H1 (cell line): Measurements from ENCODE around the gene TRMT6.

Experiments used
- CTCF ChIP-seq, 3 experiments: IDR thresholded peaks; 1 replicate in 2 of 3; 2 replicates in 1 of 3; pipeline versions ENCODE4 v1.5.1 to v1.6.1; 2011; ENCODE audit warnings: low read length in 3 of 3, mild to moderate bottlenecking in 3 of 3, inconsistent platforms in 2 of 3, low read depth in 1 of 3, moderate library complexity in 1 of 3; ENCODE audit not compliant: insufficient read depth in 1 of 3; ENCODE audit errors: control extremely low read depth in 1 of 3
- EP300 ChIP-seq, 2 experiments: IDR thresholded peaks; 1 replicate in 1 of 2; 2 replicates in 1 of 2; pipeline ENCODE4 v1.6.1; 2011 to 2012; ENCODE audit warnings: low read depth in 2 of 2, low read length in 2 of 2, mild to moderate bottlenecking in 2 of 2, borderline replicate concordance in 1 of 2, inconsistent platforms in 1 of 2, moderate library complexity in 1 of 2
- EZH2 ChIP-seq: fragments of 200-600 bp; sonication (generic); IDR thresholded peaks from 2 replicates; pipeline ENCODE4 v1.7.1; 2012; ENCODE audit warnings: low read depth, mild to moderate bottlenecking, moderate library complexity, low read length, inconsistent platforms; ENCODE audit not compliant: severe bottlenecking
- POLR2A ChIP-seq, 2 experiments: IDR thresholded peaks; 1 replicate in 1 of 2; 2 replicates in 1 of 2; pipeline ENCODE4 v1.6.1; 2011; ENCODE audit warnings: low read depth in 2 of 2, low read length in 2 of 2, mild to moderate bottlenecking in 2 of 2; ENCODE audit errors: control extremely low read depth in 1 of 2
- SP1 ChIP-seq: IDR thresholded peaks from 2 replicates; pipeline ENCODE4 v1.6.1; 2011; ENCODE audit warnings: low read depth, low read length

- TF ChIP-seq EP300 (IDR thresholded peaks at IDR 0.05; ENCODE audit: borderline replicate concordance in 1 of 2, low read depth in 2 of 2, low read length in 2 of 2) = no peak
- peak in 2 of 3 experiments; percentile 26 to 44; a peak in 2 of 4 replicates for TF ChIP-seq CTCF (IDR thresholded peaks at IDR 0.05; ENCODE audit: control extremely low read depth in 1 of 3, insufficient read depth in 1 of 3, low read depth in 1 of 3, low read length in 3 of 3)
- TF ChIP-seq POLR2A (IDR thresholded peaks at IDR 0.05; ENCODE audit: control extremely low read depth in 1 of 2, low read depth in 2 of 2, low read length in 2 of 2) = no peak
- TF ChIP-seq SP1 = no peak
- TF ChIP-seq EZH2 = no peak
Observed at GRCh38 chr20:5933802-5934436, 16.4 kb downstream of the TRMT6 start.
